ENCODE measurements around the gene LTBP3.

- no peak for TF ChIP-seq FOXK2 (IDR thresholded peaks at IDR 0.05)
- TF ChIP-seq SUZ12 (IDR thresholded peaks at IDR 0.05), result no peak
- no peak for TF ChIP-seq BHLHE40 (IDR thresholded peaks at IDR 0.05; ENCODE audit: borderline replicate concordance)
- no peak for TF ChIP-seq FOXA1 (IDR thresholded peaks at IDR 0.05)
- TF ChIP-seq FOXM1 (IDR thresholded peaks at IDR 0.05; ENCODE audit: borderline replicate concordance), result no peak
- no peak for TF ChIP-seq ARNT (IDR thresholded peaks at IDR 0.05)
- TF ChIP-seq L3MBTL2 (conservative IDR thresholded peaks at IDR 0.05), result no peak
These were observed 61.6 kb downstream of the LTBP3 start for GRCh38 chr11:65496304-65497140.

Data from HEK293T (cell line).